ENCODE results near the gene SESTD1.

- TF ChIP-seq CTCF (IDR thresholded peaks at IDR 0.05) (no peak), POLR2A (IDR thresholded peaks at IDR 0.05) (no peak)
Observed at GRCh38 chr2:179248024-179248348, 16.6 kb downstream of the SESTD1 start.
